Measurements from ENCODE around the gene LIN37. TPM values are rescaled to one million over a fixed set of nuclear protein-coding genes. Genes with fewer than 3 reads are reported as not detected.
"Not testable (repeated sequence)": the region's sequence is repeated elsewhere in the genome, so short reads cannot be mapped to it uniquely, and the experiment has no call there.

LIN37 gene
- total RNA-seq, 3 donors from 2014 or later: 12.8 to 15.4 (median 14.2) TPM

- no peak for DNase-seq (ENCODE audit: low spot score in 2 of 2)
- no peak overlapping the region for H3K4me3 ChIP-seq
- H3K27ac ChIP-seq: no peak overlapping the region
- intact Hi-C loops (cut with DNase I; ENCODE audit: low total_unique reads): no loop called here
- no peak for TF ChIP-seq POLR2AphosphoS5 (IDR thresholded peaks at IDR 0.05)
- peaks cover 0 to 15% of the 10 kb centered on the region in 2 donors for H3K27me3 ChIP-seq
- H3K9me3 ChIP-seq: no peaks in the 10 kb centered on the region
- no peaks in the 10 kb centered on the region for H3K36me3 ChIP-seq
- H3K4me1 ChIP-seq: no peaks in the 10 kb centered on the region
These were observed 44.5 kb downstream of the LIN37 start for GRCh38 chr19:35792888-35793287.

- DNase-seq (ENCODE audit: low spot score in 2 of 2): no peak
- TF ChIP-seq POLR2A (IDR thresholded peaks at IDR 0.05) (no peak), CTCF (IDR thresholded peaks at IDR 0.05) (no peak), POLR2AphosphoS5 (IDR thresholded peaks at IDR 0.05) (no peak)
These were observed 45.2 kb downstream of the LIN37 start for GRCh38 chr19:35793381-35794165.

DNA sequence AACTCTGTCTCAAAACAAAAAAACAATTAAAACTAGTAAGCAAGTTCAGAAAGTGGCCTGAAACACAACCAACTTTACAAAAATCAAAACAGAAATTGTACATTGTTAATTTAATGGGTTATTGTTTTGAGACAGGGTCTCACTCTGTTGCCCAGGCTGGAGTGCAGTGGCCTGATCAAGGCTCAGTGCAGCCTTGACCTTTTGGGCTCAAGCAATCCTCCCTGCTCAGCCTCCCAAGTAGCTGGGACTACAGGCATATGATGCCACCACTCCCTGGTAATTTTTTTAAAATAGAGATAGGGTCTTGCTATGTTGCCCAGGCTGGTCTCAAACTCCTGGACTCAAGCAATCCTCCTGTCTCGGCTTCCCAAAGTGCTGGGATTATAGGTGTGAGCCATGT lies 47.2 kb downstream of the LIN37 start:
- H3K4me3 ChIP-seq; intact Hi-C loops (cut with DNase I; ENCODE audit: low total_unique reads); H3K4me1 ChIP-seq; H3K36me3 ChIP-seq; H3K27ac ChIP-seq; DNase-seq (ENCODE audit: low spot score in 2 of 2); H3K9me3 ChIP-seq: not testable (repeated sequence)
- H3K27me3 ChIP-seq: peaks cover 0 to 31% of the 10 kb centered on the region in 2 donors

More at GRCh38 chr19:35793381-35794165, 45.2 kb downstream of the LIN37 start:
- no peaks in the 10 kb centered on the region for H3K4me1 ChIP-seq
- H3K36me3 ChIP-seq: no peaks in the 10 kb centered on the region
- H3K27me3 ChIP-seq: peaks cover 0 to 20% of the 10 kb centered on the region in 2 donors
- H3K27ac ChIP-seq: no peak overlapping the region
- intact Hi-C loops (cut with DNase I; ENCODE audit: low total_unique reads): no loop called here
- no peak overlapping the region for H3K4me3 ChIP-seq
- H3K9me3 ChIP-seq: no peaks in the 10 kb centered on the region

GRCh38 chr19:35796645-35797542 lies 48.5 kb downstream of the LIN37 start:
- no peak for DNase-seq (ENCODE audit: low spot score in 2 of 2)
- no peaks in the 10 kb centered on the region for H3K9me3 ChIP-seq
- intact Hi-C loops (cut with DNase I; ENCODE audit: low total_unique reads): no loop called here
- H3K4me1 ChIP-seq: no peaks in the 10 kb centered on the region
- H3K27me3 ChIP-seq: peaks cover 0 to 31% of the 10 kb centered on the region in 2 donors
- H3K4me3 ChIP-seq: peak overlapping the region in 1 of 3 donors; percentile 25
- H3K27ac ChIP-seq: no peak overlapping the region
- TF ChIP-seq CTCF (IDR thresholded peaks at IDR 0.05) (no peak), POLR2A (IDR thresholded peaks at IDR 0.05) (no peak), POLR2AphosphoS5 (IDR thresholded peaks at IDR 0.05) (no peak)
- H3K36me3 ChIP-seq: no peaks in the 10 kb centered on the region

DNA sequence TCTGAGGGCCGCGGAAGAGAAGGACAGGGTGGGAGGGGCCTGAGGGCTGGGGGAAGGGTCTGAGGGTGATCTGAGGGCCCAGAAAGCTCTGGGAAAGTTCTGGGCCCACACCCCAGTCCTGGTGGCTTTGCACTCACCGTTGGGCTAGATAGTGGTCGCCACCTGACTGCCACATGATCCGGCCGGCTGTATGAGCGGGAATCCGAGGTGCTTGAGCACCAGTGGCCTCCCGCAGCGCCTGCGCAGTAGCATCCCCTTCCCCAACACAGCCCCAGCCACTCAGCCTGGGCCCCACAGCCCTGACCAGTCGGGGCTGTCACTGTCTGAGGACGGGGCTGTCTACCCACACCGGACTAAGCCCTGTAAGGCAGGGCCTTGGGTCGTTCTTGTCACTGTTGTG lies 49.3 kb downstream of the LIN37 start:
- no peak for DNase-seq (ENCODE audit: low spot score in 2 of 2)
- H3K36me3 ChIP-seq: no peaks in the 10 kb centered on the region
- no peaks in the 10 kb centered on the region for H3K4me1 ChIP-seq
- TF ChIP-seq POLR2A (IDR thresholded peaks at IDR 0.05) (no peak), POLR2AphosphoS5 (IDR thresholded peaks at IDR 0.05) (no peak), CTCF (IDR thresholded peaks at IDR 0.05) (no peak)
- H3K27ac ChIP-seq: no peak overlapping the region
- no peaks in the 10 kb centered on the region for H3K9me3 ChIP-seq
- H3K27me3 ChIP-seq: peaks cover 0 to 31% of the 10 kb centered on the region in 2 donors
- H3K4me3 ChIP-seq: peak overlapping the region in 1 of 3 donors; percentile 25
- intact Hi-C loops (cut with DNase I; ENCODE audit: low total_unique reads): no loop called here

GRCh38 chr19:35801828-35802227 lies 53.5 kb downstream of the LIN37 start:
- peaks cover 0 to 28% of the 10 kb centered on the region in 2 donors for H3K27me3 ChIP-seq
- no peak for TF ChIP-seq CTCF (IDR thresholded peaks at IDR 0.05)
- TF ChIP-seq POLR2AphosphoS5 (IDR thresholded peaks at IDR 0.05): no peak
- no peak for TF ChIP-seq POLR2A (IDR thresholded peaks at IDR 0.05)
- intact Hi-C loops (cut with DNase I; ENCODE audit: low total_unique reads): no loop called here
- H3K4me1 ChIP-seq: no peaks in the 10 kb centered on the region
- no peak for DNase-seq (ENCODE audit: low spot score in 2 of 2)
- no peak overlapping the region for H3K4me3 ChIP-seq
- H3K36me3 ChIP-seq: no peaks in the 10 kb centered on the region
- no peak overlapping the region for H3K27ac ChIP-seq
- H3K9me3 ChIP-seq: no peaks in the 10 kb centered on the region

Data from breast epithelium (tissue), 4 donors.